HEK293 (cell line): Measurements from ENCODE around the gene USP36.

Source experiments
- ATF2 ChIP-seq: fragments of 450-650 bp; formaldehyde crosslinking; IDR thresholded peaks from 2 replicates; pipeline ENCODE4 v1.5.1; 2016; ENCODE audit warnings: missing biosample characterization, missing genetic modification characterization, low read depth
- CTCF ChIP-seq: fragments of 450-650 bp; formaldehyde crosslinking; IDR thresholded peaks from 2 replicates; pipeline ENCODE4 v1.5.1; 2016; ENCODE audit warnings: missing biosample characterization, missing genetic modification characterization
- IKZF3 ChIP-seq: fragments of 450-650 bp; IDR thresholded peaks from 2 replicates; pipeline ENCODE4 v1.5.0; 2018; ENCODE audit warnings: missing biosample characterization, mild to moderate bottlenecking, missing genetic modification characterization, moderate library complexity
- KLF1 ChIP-seq: fragments of 450-650 bp; formaldehyde crosslinking; IDR thresholded peaks from 2 replicates; pipeline ENCODE4 v1.5.1; 2016; ENCODE audit warnings: missing biosample characterization, missing genetic modification characterization
- YY1 ChIP-seq: fragments of 450-650 bp; formaldehyde crosslinking; IDR thresholded peaks from 2 replicates; pipeline ENCODE4 v1.5.1; 2018; ENCODE audit warnings: missing biosample characterization, missing genetic modification characterization
- ZBTB17 ChIP-seq: fragments of 450-650 bp; formaldehyde crosslinking; IDR thresholded peaks from 2 replicates; pipeline ENCODE4 v1.5.1; 2016; ENCODE audit warnings: missing biosample characterization, missing genetic modification characterization
- ZNF121 ChIP-seq: fragments of 450-650 bp; formaldehyde crosslinking; IDR thresholded peaks from 2 replicates; pipeline ENCODE4 v1.5.1; 2016; ENCODE audit warnings: missing biosample characterization, missing genetic modification characterization
- ZNF521 ChIP-seq: fragments of 450-650 bp; formaldehyde crosslinking; IDR thresholded peaks from 2 replicates; pipeline ENCODE4 v1.5.1; 2017; ENCODE audit warnings: missing biosample characterization, mild to moderate bottlenecking, missing genetic modification characterization

- TF ChIP-seq CTCF (tag by site-specific recombination) (no peak), ZNF521 (tag by site-specific recombination) (no peak), KLF1 (tag by site-specific recombination) (no peak), ZBTB17 (no peak), ATF2 (tag by site-specific recombination) (no peak), IKZF3 (tag by site-specific recombination) (no peak), YY1 (tag by site-specific recombination) (no peak), ZNF121 (no peak)
Measured at GRCh38 chr17:78746263-78746948, 94.2 kb downstream of the USP36 start.
